Tibial nerve (tissue), 4 donors: ENCODE data around the gene LST1.

Source experiments
- CTCF ChIP-seq, 5 experiments: fragments of 200-600 bp in 3 of 5; fragments of 450-650 bp in 2 of 5; sonication (generic) in 3 of 5; IDR thresholded peaks; one replicate each; pipeline ENCODE4 v1.5.1; 2016 to 2019; ENCODE audit warnings: antibody characterized with exemption in 5 of 5, mild to moderate bottlenecking in 3 of 5, moderate library complexity in 2 of 5
- EP300 ChIP-seq, 2 donors: sonication (generic); formaldehyde crosslinking; IDR thresholded peaks; one replicate each; pipeline ENCODE4 v1.6.1; 2017; ENCODE audit warnings: antibody characterized with exemption in 2 of 2, mild to moderate bottlenecking in 1 of 2
- POLR2A ChIP-seq, 2 donors: fragments of 450-650 bp; IDR thresholded peaks; one replicate each; pipeline ENCODE4 v1.6.1; 2017; ENCODE audit warnings: antibody characterized with exemption in 2 of 2, mild to moderate bottlenecking in 2 of 2, moderate library complexity in 2 of 2

DNA sequence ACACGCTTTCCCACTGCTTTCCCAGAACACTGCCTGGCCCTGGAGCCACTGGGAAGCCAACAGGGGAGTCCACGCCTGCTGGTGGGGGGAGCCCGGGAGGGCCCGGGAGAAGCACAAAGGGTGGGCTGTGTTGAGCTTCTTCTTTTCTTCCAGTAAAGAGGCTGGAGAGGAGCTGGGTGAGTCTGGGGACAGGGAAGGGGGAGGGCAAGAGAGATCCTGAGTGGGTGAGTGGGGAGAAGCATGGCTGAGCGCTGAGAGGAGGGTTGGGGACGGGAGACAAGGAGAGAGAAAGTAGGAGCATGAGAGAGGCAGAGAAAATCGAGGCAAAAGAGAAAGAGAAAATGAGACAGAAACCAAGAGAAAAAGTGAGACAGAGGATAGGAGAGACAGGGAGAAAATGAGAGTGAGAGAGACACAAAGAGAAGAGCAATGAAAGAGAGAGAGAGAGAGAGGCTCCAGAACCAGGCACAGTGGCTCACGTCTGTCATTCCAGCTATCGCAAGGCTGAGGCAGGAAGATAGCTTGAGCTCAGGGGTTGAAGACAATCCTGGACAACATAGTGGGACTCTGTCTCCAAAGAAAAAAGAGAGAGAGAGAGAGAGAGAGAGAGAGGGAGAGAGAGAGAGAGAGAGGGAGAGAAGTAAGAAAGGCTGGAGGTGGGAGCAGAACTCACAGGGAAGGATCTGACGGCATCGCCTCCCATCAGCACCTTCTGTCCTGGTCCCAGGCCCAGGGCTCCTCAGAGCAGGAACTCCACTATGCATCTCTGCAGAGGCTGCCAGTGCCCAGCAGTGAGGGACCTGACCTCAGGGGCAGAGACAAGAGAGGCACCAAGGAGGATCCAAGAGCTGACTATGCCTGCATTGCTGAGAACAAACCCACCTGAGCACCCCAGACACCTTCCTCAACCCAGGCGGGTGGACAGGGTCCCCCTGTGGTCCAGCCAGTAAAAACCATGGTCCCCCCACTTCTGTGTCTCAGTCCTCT is 2.0 kb downstream of the LST1 start:
- TF ChIP-seq EP300 (IDR thresholded peaks at IDR 0.05) = no peak
- no peak for TF ChIP-seq CTCF (IDR thresholded peaks at IDR 0.05)
- no peak for TF ChIP-seq POLR2A (IDR thresholded peaks at IDR 0.05)
